ENCODE data around the gene ADAMTSL1. TPM values are rescaled to one million over a fixed set of nuclear protein-coding genes. Genes with fewer than 3 reads are reported as not detected.

ADAMTSL1 gene
- total and polyA plus RNA-seq, 2 of the 13 experiments (the other 11 are each of a cell fraction or from before 2014, with no cell fraction given): not detected

DNA sequence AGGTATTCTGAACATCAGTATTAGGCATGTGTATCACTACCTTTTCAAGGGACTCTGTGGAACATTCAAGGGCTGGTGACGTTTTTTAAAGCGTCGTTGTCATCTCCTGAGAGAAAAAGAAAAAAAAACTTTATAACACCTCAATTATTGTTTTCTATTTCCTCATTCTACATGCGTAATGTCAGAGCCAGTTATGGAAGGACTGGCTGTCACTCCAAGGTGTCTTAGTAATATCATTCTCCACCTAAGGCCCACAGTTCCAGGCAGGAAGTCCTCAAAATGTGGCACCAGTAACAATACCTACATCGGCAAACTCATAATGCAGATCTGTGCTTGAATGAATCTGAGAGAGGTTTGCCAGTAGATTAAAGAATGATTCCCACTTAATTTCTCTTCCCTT lies 348.9 kb downstream of the ADAMTSL1 start:
- Histone ChIP-seq H3K79me2 (ENCODE audit: insufficient read depth, low read length) (no peaks in the 10 kb centered on the region), H3K4me3 (replicated peaks in 1 of 3; ENCODE audit: insufficient read depth in 1 of 3, low read depth in 2 of 3, low read length in 3 of 3) (no peak overlapping the region), H3K9me3 (ENCODE audit: low read length) (no peaks in the 10 kb centered on the region), H3K9ac (ENCODE audit: insufficient read depth, low read depth, low read length) (no peak overlapping the region), H3K4me1 (ENCODE audit: insufficient read depth, low read length) (peaks cover 21% of the 10 kb centered on the region), H3K27ac (ENCODE audit: extremely low read length, insufficient read depth, low read length) (no peak overlapping the region), H3K4me2 (ENCODE audit: low read depth, low read length) (no peak overlapping the region), H3K36me3 (replicated peaks in 1 of 2; ENCODE audit: control insufficient read depth in 1 of 2, insufficient read depth in 2 of 2, low read length in 2 of 2) (no peaks in the 10 kb centered on the region), H2AFZ (ENCODE audit: low read length) (no peak overlapping the region), H3K27me3 (ENCODE audit: control insufficient read depth in 1 of 2, insufficient read depth in 2 of 2, low read length in 2 of 2) (no peaks in the 10 kb centered on the region), H4K20me1 (ENCODE audit: insufficient read depth, low read length) (no peaks in the 10 kb centered on the region)
- intact Hi-C loops (cut with micrococcal nuclease; ENCODE audit: unreplicated experiment): no loop called here
- no peak for TF ChIP-seq FOXA3 (CRISPR knock-in tag; IDR thresholded peaks at IDR 0.05)
- TF ChIP-seq, protein P1, sequence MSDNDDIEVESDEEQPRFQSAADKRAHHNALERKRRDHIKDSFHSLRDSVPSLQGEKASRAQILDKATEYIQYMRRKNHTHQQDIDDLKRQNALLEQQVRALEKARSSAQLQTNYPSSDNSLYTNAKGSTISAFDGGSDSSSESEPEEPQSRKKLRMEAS (IDR thresholded peaks at IDR 0.05): no peak
- TF ChIP-seq HNF4A (CRISPR knock-in tag; IDR thresholded peaks at IDR 0.05): no peak
- no peak for TF ChIP-seq ZXDC (CRISPR knock-in tag; IDR thresholded peaks at IDR 0.05)
- TF ChIP-seq CAMTA2 (CRISPR knock-in tag; IDR thresholded peaks at IDR 0.05; ENCODE audit: borderline replicate concordance): no peak
- no peak for TF ChIP-seq USF2 (IDR thresholded peaks at IDR 0.05; ENCODE audit: low read depth, low read length)
- no peak for TF ChIP-seq USF2 (CRISPR knock-in tag; IDR thresholded peaks at IDR 0.05; ENCODE audit: borderline replicate concordance)
- TF ChIP-seq ZNF17 (CRISPR knock-in tag; IDR thresholded peaks at IDR 0.05): no peak
- TF ChIP-seq ZNF256 (CRISPR knock-in tag; conservative IDR thresholded peaks at IDR 0.05): no peak
- ChIA-PET POLR2A (no interaction called here), CTCF (ENCODE audit: low intra/inter-chr PET ratio, low total read pairs) (no interaction called here)
- in situ Hi-C loops (cut with HindIII; ENCODE audit: extremely low pct_ligation_motif_present, low pct_unique_long_range_greater_than_20kb): loop anchor here (25.0 kb wide), 1 partner anchor 561 kb away; no protein-coding TSS in a partner anchor
- BruUV-seq (replicated peaks): no TSS peak
- no peak for ATAC-seq
- 74% methylated on average over 5 of the region's 5 CpGs for WGBS (ENCODE audit: low lambda C conversion rate)
- no peak for FAIRE-seq
- no peak for DNase-seq (ENCODE audit: low spot score)

Data from HepG2 (cell line).